Measurements from ENCODE around the gene ATP2A3. TPM values are rescaled to one million over a fixed set of nuclear protein-coding genes. Genes with fewer than 3 reads are reported as not detected.

ATP2A3 gene
- total and polyA plus RNA-seq, 2 donors (not counting 3 experiments of a cell fraction or from before 2014, with no cell fraction given): 0.37 to 0.55 TPM

GRCh38 chr17:3940965-3941698 is 23.1 kb downstream of the ATP2A3 start:
- no peak for DNase-seq (ENCODE audit: low read depth, low spot score)

More at GRCh38 chr17:3940965-3941698, 23.1 kb downstream of the ATP2A3 start:
- no TSS peak for BruUV-seq (replicated peaks)
- H2AFZ ChIP-seq (ENCODE audit: low read depth, low read length): no peak overlapping the region
- dilution Hi-C loops (cut with MboI; ENCODE audit: extremely low pct_ligation_motif_present, low sequenced_read_pairs) (no loop called here), intact Hi-C loops (cut with micrococcal nuclease) (no loop called here)
- POLR2A ChIA-PET: no interaction called here
- TF ChIP-seq EZH2 (IDR thresholded peaks at IDR 0.05; ENCODE audit: borderline replicate concordance, low read depth, low read length, severe bottlenecking) (no peak), POLR2AphosphoS5 (IDR thresholded peaks at IDR 0.05; ENCODE audit: insufficient read depth, low read depth, low read length) (no peak), CTCF (IDR thresholded peaks at IDR 0.05; ENCODE audit: extremely low read depth in 1 of 2, insufficient read depth in 1 of 2, low read depth in 1 of 2, low read length in 2 of 2) (no peak), MAX (IDR thresholded peaks at IDR 0.05; ENCODE audit: insufficient read depth, insufficient read length) (no peak), GATA2 (IDR thresholded peaks at IDR 0.05; ENCODE audit: insufficient read depth, insufficient read length, low read depth, low read length) (no peak), MYC (IDR thresholded peaks at IDR 0.05; ENCODE audit: low read depth, low read length) (no peak), JUN (IDR thresholded peaks at IDR 0.05; ENCODE audit: borderline replicate concordance, insufficient read depth, insufficient read length, low read depth) (no peak), FOS (IDR thresholded peaks at IDR 0.05; ENCODE audit: borderline replicate concordance, insufficient read depth, low read length) (no peak), POLR2A (IDR thresholded peaks at IDR 0.05; ENCODE audit: low read depth, low read length) (no peak)
- FAIRE-seq: no peak
- H3K27me3 ChIP-seq (ENCODE audit: control insufficient read depth in 2 of 2, insufficient read depth in 2 of 2, low read length in 2 of 2): no peaks in the 10 kb centered on the region
- no peaks in the 10 kb centered on the region for H3K9me3 ChIP-seq (replicated peaks; ENCODE audit: control insufficient read depth, insufficient read depth, low read length)
- H3K4me1 ChIP-seq (ENCODE audit: control insufficient read depth, extremely low read depth, insufficient read depth, low read length): peaks cover 3% of the 10 kb centered on the region
- no peaks in the 10 kb centered on the region for H3K9me1 ChIP-seq (replicated peaks; ENCODE audit: control insufficient read depth, extremely low read depth, insufficient read depth, low read length)
- CTCF ChIA-PET: interaction anchor here (0.6 to 1.4 kb wide), 3 partner anchors 10 to 63 kb away, joined by 3 to 5 read pairs (median 3); no protein-coding TSS in a partner anchor
- no peaks in the 10 kb centered on the region for H4K20me1 ChIP-seq (replicated peaks; ENCODE audit: control insufficient read depth, extremely low read depth, insufficient read depth, low read length)
- H3K79me2 ChIP-seq (ENCODE audit: control insufficient read depth, insufficient read depth, low read length): no peaks in the 10 kb centered on the region
- H3K27ac ChIP-seq (ENCODE audit: insufficient read depth, low read depth, low read length): no peak overlapping the region
- H3K9ac ChIP-seq (replicated peaks; ENCODE audit: extremely low read depth, insufficient read depth, low read length): no peak overlapping the region
- H3K36me3 ChIP-seq (ENCODE audit: control insufficient read depth in 2 of 2, extremely low read depth in 1 of 2, insufficient read depth in 2 of 2, low read length in 2 of 2): no peaks in the 10 kb centered on the region
- H3K4me2 ChIP-seq (ENCODE audit: insufficient read depth, low read length): no peak overlapping the region
- no peak overlapping the region for H3K4me3 ChIP-seq (replicated peaks in 1 of 3; ENCODE audit: insufficient read depth in 1 of 3, low read depth in 1 of 3, low read length in 3 of 3)
